Suprapubic skin (tissue), 4 donors: ENCODE data around the gene STAG1.

Experiments
- CTCF ChIP-seq, 2 donors: fragments of 200-600 bp in 1 of 2; fragments of 450-650 bp in 1 of 2; sonication (generic) in 1 of 2; IDR thresholded peaks; one replicate each; pipeline ENCODE4 v1.5.1; 2016 to 2019; ENCODE audit warnings: antibody characterized with exemption in 2 of 2, mild to moderate bottlenecking in 1 of 2, moderate library complexity in 1 of 2
- POLR2A ChIP-seq, 2 donors: fragments of 450-650 bp; IDR thresholded peaks; one replicate each; pipeline ENCODE4 v1.6.1; 2017; ENCODE audit warnings: antibody characterized with exemption in 2 of 2, mild to moderate bottlenecking in 2 of 2, moderate library complexity in 2 of 2
- POLR2AphosphoS5 ChIP-seq, 3 donors: sonication (generic); formaldehyde crosslinking; IDR thresholded peaks; one replicate each; pipeline ENCODE4 v1.6.1; 2017; ENCODE audit warnings: antibody characterized with exemption in 3 of 3

GRCh38 chr3:136343446-136343845 lies 408.7 kb downstream of the STAG1 start:
- no peak for TF ChIP-seq CTCF (IDR thresholded peaks at IDR 0.05)
- no peak for TF ChIP-seq POLR2A (IDR thresholded peaks at IDR 0.05)
- no peak for TF ChIP-seq POLR2AphosphoS5 (IDR thresholded peaks at IDR 0.05)
